CD4-positive, alpha-beta T cell (primary cell): ENCODE results near the gene NANOS3. TPM values are rescaled to one million over a fixed set of nuclear protein-coding genes. Genes with fewer than 3 reads are reported as not detected.

Experiments
- ATAC-seq: fragments of 200-7000 bp; cut with Tn5 transposase; one replicate; pipeline ENCODE4 v1.10.0; 2022; ENCODE audit warnings: mild to moderate bottlenecking; ENCODE audit not compliant: poor library complexity
- CTCF ChIA-PET: fragments of 350-600 bp; sonication (Branson Sonifier 250); formaldehyde crosslinking; loops from one replicate; lab custom pipeline; 2021; ENCODE audit warnings: antibody characterized with exemption, inconsistent platforms; lab: Charles Lee
- POLR2A ChIA-PET: fragments of 350-600 bp; sonication (Branson Sonifier 250); formaldehyde crosslinking; loops from one replicate; lab custom pipeline; 2021; ENCODE audit warnings: antibody characterized with exemption, inconsistent platforms; lab: Charles Lee
- DNase-seq, 14 experiments: peaks; one replicate each; pipeline ENCODE4 v3.0.0-alpha.2; 2013 to 2020; ENCODE audit warnings: mixed read lengths in 2 of 14
- H3K27ac ChIP-seq, 2 donors: one replicate each; pipeline versions ENCODE4 v1.5.1 to v1.7.0; 2013; ENCODE audit warnings: low read length in 2 of 2, low read depth in 1 of 2, mild to moderate bottlenecking in 1 of 2
- H3K27me3 ChIP-seq, 2 experiments: 1 replicate in 1 of 2; 2 replicates in 1 of 2; pipeline versions ENCODE4 v1.6.1 to v1.7.0; 2013; ENCODE audit warnings: low read length in 2 of 2, control low read depth in 1 of 2, mild to moderate bottlenecking in 1 of 2, moderate library complexity in 1 of 2; ENCODE audit not compliant: insufficient read depth in 2 of 2, control insufficient read depth in 1 of 2
- H3K36me3 ChIP-seq: one replicate; pipeline ENCODE4 v1.6.1; 2013; ENCODE audit warnings: low read length, control low read depth; ENCODE audit not compliant: insufficient read depth
- H3K4me1 ChIP-seq: one replicate; pipeline ENCODE4 v1.6.1; 2013; ENCODE audit warnings: low read length, control low read depth; ENCODE audit not compliant: insufficient read depth
- H3K4me3 ChIP-seq: one replicate; pipeline ENCODE4 v1.5.1; 2013; ENCODE audit warnings: mild to moderate bottlenecking, low read length, moderate library complexity
- H3K9me3 ChIP-seq, 2 experiments: 1 replicate in 1 of 2; 2 replicates in 1 of 2; pipeline versions ENCODE4 v1.6.1 to v1.7.0; 2013; ENCODE audit warnings: low read length in 2 of 2, mild to moderate bottlenecking in 2 of 2, control low read depth in 1 of 2, moderate library complexity in 1 of 2; ENCODE audit not compliant: control insufficient read depth in 1 of 2, insufficient read depth in 1 of 2
- H3K27ac Mint-ChIP-seq: one replicate; pipeline ENCODE4 v1.8.0; 2020; ENCODE audit warnings: mixed read lengths
- H3K27me3 Mint-ChIP-seq: one replicate; pipeline ENCODE4 v1.8.0; 2021; ENCODE audit warnings: mixed read lengths
- H3K36me3 Mint-ChIP-seq: one replicate; pipeline ENCODE4 v1.8.0; 2021; ENCODE audit warnings: low read depth, mixed read lengths
- H3K4me1 Mint-ChIP-seq: one replicate; pipeline ENCODE4 v1.8.0; 2021; ENCODE audit warnings: low read depth, mixed read lengths
- H3K4me3 Mint-ChIP-seq: one replicate; pipeline ENCODE4 v1.8.0; 2020; ENCODE audit warnings: mild to moderate bottlenecking, mixed read lengths
- H3K9me3 Mint-ChIP-seq: one replicate; pipeline ENCODE4 v1.8.0; 2020; ENCODE audit warnings: mixed read lengths
- intact Hi-C, 2 experiments: fragments of 100-400 bp; cut with DNase I in 1 of 2; cut with micrococcal nuclease in 1 of 2; formaldehyde crosslinking; loops; one replicate each; pipeline versions ENCODE4 v1.15.1 to v1.9.0; 2023 to 2025; cut with DNase I, micrococcal nuclease
- total RNA-seq, 174 experiments: library from RNA in 2 of 174; stranded (reverse) in 2 of 174; gene quantifications; one replicate each; pipeline ENCODE4 v1.2.3 and lab custom pipeline; 2021 to 2026
- TF ChIP-seq, protein P1 (sequence below): fragments of 200-600 bp; IDR thresholded peaks from one replicate; pipeline ENCODE4 v1.8.0; 2022; ENCODE audit warnings: antibody characterized with exemption, mild to moderate bottlenecking

The NANOS3 gene
- total RNA-seq, 2 experiments from 2014 or later = 0.87 TPM; not detected in 1

DNA sequence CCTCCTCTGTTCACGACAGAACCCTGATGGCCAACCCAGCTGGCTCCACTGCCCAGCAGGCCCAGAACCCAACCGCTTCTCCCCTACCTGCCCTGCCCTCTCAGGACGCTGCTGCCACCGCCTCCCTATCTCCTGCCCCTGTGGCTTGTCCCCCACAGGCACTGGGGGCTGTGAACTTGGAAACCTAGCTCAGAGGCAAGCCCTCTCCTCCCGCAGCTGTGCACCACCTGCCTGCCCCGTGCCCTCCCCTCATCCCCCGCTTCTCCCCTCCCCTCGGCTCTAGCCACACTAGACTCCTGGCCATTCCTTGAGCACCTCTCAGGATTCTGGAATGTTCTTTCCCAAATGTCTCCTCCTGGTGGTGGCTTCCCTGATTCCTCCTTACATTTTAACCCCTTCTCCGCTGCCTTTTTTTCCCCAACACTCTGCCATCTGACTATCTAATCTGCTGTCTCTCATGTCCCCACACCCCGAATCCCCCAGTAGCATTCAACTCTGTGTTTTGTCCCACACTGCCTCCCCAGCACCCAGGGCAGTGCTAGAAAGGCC is 6.7 kb downstream of the NANOS3 start:
- H3K9me3 Mint-ChIP-seq = no peaks in the 10 kb centered on the region
- no peak for ATAC-seq
- Histone ChIP-seq H3K36me3 (no peaks in the 10 kb centered on the region), H3K27ac (no peak overlapping the region), H3K4me1 (peaks cover 78% of the 10 kb centered on the region), H3K4me3 (no peak overlapping the region), H3K9me3 (no peaks in the 10 kb centered on the region), H3K27me3 (no peaks in the 10 kb centered on the region)
- no peaks in the 10 kb centered on the region for H3K27me3 Mint-ChIP-seq
- ChIA-PET CTCF (interaction anchor here (0.6 to 1.1 kb wide), 2 partner anchors 187 to 689 kb away, joined by 3 read pairs; no protein-coding TSS in a partner anchor), POLR2A (no interaction called here)
- DNase-seq = no peak
- no peak overlapping the region for H3K27ac Mint-ChIP-seq
- intact Hi-C loops = loop anchor here (5.0 to 10.0 kb wide), 4 partner anchors 69 to 591 kb away; partner anchors contain the start of genes ADGRL1 (in 1 of the 2), DCAF15 (in 1 of the 2) and PTGER1 (in 1 of the 2)
- H3K4me1 Mint-ChIP-seq = peaks cover 41% of the 10 kb centered on the region
- TF ChIP-seq, protein P1, sequence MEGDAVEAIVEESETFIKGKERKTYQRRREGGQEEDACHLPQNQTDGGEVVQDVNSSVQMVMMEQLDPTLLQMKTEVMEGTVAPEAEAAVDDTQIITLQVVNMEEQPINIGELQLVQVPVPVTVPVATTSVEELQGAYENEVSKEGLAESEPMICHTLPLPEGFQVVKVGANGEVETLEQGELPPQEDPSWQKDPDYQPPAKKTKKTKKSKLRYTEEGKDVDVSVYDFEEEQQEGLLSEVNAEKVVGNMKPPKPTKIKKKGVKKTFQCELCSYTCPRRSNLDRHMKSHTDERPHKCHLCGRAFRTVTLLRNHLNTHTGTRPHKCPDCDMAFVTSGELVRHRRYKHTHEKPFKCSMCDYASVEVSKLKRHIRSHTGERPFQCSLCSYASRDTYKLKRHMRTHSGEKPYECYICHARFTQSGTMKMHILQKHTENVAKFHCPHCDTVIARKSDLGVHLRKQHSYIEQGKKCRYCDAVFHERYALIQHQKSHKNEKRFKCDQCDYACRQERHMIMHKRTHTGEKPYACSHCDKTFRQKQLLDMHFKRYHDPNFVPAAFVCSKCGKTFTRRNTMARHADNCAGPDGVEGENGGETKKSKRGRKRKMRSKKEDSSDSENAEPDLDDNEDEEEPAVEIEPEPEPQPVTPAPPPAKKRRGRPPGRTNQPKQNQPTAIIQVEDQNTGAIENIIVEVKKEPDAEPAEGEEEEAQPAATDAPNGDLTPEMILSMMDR = no peak
- H3K36me3 Mint-ChIP-seq = no peaks in the 10 kb centered on the region
- peak overlapping the region; percentile 38 for H3K4me3 Mint-ChIP-seq

DNA sequence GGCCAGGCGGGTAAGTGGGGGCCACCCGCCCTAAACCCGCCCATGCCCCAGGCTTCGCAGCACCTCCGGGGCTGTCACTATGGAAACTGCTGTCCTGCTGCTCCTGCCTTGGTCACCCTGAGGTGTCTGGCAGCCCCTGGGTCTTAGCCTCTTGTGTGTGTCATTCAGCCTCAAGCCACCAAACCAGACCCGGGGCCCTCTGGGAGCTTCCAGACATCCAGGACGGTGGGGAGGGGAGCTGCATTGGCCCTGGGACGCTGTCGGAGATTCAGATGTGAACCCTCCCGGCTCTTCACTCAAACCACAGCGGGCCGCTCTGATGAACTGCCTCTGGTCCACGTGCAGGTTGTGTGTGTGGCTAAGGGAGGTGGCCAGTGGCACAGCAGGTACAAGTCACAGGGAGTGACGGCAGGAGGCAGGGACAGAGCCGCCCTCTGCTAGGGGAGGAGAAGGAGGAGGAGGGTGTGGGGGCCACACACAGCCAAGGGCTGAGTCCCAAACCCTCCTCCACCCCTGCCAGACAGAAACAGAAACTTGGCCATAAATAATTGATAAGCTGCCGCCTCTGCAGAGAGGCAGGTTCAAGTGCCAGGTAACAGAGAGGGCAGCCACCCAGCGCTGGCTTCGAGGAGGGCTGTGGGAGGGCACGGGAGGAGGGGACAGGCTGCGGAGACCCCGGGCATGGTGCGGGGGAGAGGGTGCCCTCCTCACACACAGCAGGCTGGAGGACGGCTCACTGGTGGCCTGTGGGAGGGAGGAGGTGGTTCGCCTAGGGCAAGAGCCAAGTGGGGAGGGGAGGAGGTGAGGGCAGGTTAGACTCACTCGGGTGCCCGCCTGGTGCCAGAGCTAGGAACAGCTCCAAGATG is 8.0 kb downstream of the NANOS3 start:
- intact Hi-C loops = loop anchor here (5.0 to 10.0 kb wide), 5 partner anchors 47 to 590 kb away; partner anchors contain the start of genes ADGRL1 (in 1 of the 2), DCAF15 (in 1 of the 2) and PTGER1 (in 1 of the 2)
- Mint-ChIP-seq H3K27ac (no peak overlapping the region), H3K9me3 (no peaks in the 10 kb centered on the region), H3K36me3 (no peaks in the 10 kb centered on the region), H3K4me3 (no peak overlapping the region), H3K4me1 (peaks cover 39% of the 10 kb centered on the region), H3K27me3 (no peaks in the 10 kb centered on the region)
- ChIA-PET CTCF (interaction anchor here (1.0 to 1.1 kb wide), 2 partner anchors 198 to 252 kb away, joined by 3 to 4 read pairs; partner anchors contain the start of gene ASF1B), POLR2A (no interaction called here)
- no peak for DNase-seq
- Histone ChIP-seq H3K9me3 (no peaks in the 10 kb centered on the region), H3K36me3 (no peaks in the 10 kb centered on the region), H3K4me3 (no peak overlapping the region), H3K27ac (no peak overlapping the region), H3K27me3 (no peaks in the 10 kb centered on the region), H3K4me1 (peaks cover 72% of the 10 kb centered on the region)
- ATAC-seq = no peak
- TF ChIP-seq, protein P1 = no peak

DNA sequence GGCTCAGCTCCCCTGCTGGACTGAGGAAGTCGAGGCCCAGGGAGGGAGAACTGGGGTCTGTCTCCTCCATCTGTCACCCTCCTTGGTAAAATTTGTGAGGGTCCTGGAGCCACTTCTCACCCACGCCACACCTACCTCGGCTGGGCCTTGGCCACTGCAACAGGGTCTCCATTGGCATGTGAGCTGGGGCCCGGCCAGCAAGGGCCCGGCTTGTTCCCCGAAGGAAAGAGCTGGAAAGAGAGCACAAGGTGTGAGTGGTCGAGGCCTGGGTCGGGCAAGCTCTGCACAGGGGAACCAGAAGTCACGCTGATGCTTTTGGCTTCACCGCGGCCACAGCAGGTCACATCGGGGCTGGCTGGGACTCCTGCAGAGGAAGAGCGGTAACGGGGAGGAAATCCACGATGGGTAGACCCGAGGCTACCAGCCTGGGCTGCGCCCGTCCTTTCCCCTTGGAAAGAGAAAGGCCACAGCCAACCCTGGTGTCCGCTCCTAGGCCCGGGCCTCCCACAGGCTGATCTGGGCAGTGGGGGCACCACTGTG is 9.0 kb downstream of the NANOS3 start:
- Histone ChIP-seq H3K27me3 (no peaks in the 10 kb centered on the region), H3K36me3 (no peaks in the 10 kb centered on the region), H3K4me3 (no peak overlapping the region), H3K27ac (no peak overlapping the region), H3K9me3 (no peaks in the 10 kb centered on the region), H3K4me1 (peaks cover 62% of the 10 kb centered on the region)
- peaks cover 29% of the 10 kb centered on the region for H3K4me1 Mint-ChIP-seq
- ATAC-seq (no peak), DNase-seq (peak in 1 of 14 experiments; percentile 27)
- CTCF ChIA-PET = interaction anchor here (1.0 to 1.1 kb wide), 2 partner anchors 197 to 251 kb away, joined by 3 to 4 read pairs; partner anchors contain the start of gene ASF1B
- no peaks in the 10 kb centered on the region for H3K27me3 Mint-ChIP-seq
- intact Hi-C loops = loop anchor here (5.0 to 10.0 kb wide), 2 partner anchors 46 to 589 kb away; partner anchors contain the start of gene PTGER1 (in 1 of the 2)
- TF ChIP-seq, protein P1 = no peak
- no peak overlapping the region for H3K4me3 Mint-ChIP-seq
- H3K36me3 Mint-ChIP-seq = no peaks in the 10 kb centered on the region
- H3K9me3 Mint-ChIP-seq = no peaks in the 10 kb centered on the region
- H3K27ac Mint-ChIP-seq = no peak overlapping the region
- POLR2A ChIA-PET = no interaction called here
